ENCODE results near the gene FBXL14. TPM values are rescaled to one million over a fixed set of nuclear protein-coding genes. Genes with fewer than 3 reads are reported as not detected.

Gene FBXL14
- polyA plus RNA-seq, 1 donor from 2014 or later, result 15.1 TPM

DNA sequence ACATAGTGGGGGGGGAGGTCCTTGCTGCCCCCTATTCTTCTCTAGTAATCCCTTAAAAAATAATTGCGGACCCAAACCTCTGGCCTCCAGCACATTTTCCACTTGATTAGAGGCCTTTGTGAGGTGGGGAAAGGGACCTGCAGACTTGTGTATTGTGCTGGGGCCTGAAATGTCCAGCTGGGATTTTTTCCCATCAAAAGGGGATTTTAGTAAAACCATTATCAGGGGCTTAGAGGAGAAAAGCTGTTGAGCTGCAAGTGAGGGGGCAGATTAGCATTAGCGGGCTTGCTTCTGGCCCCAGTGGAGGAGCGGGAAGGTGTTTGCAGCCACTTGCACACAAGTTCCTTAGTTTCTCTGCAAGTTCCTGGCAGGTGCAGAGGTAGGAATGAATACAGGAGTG lies 13.9 kb downstream of the FBXL14 start:
- Histone ChIP-seq H3K79me2 (replicated peaks; ENCODE audit: insufficient read depth, low read length) (peaks cover 37% of the 10 kb centered on the region), H3K9ac (ENCODE audit: low read length) (no peak overlapping the region), H3K4me2 (ENCODE audit: low read length) (no peak overlapping the region), H3K27ac (ENCODE audit: low read length) (no peak overlapping the region), H3K36me3 (ENCODE audit: insufficient read depth, low read length) (no peaks in the 10 kb centered on the region), H3K4me3 (ENCODE audit: low read length) (no peak overlapping the region), H3K27me3 (ENCODE audit: insufficient read depth, low read depth, low read length) (no peaks in the 10 kb centered on the region), H4K20me1 (ENCODE audit: insufficient read depth) (no peaks in the 10 kb centered on the region), H3K9me3 (ENCODE audit: low read length) (no peaks in the 10 kb centered on the region), H3F3A (ENCODE audit: insufficient read depth, low read length, poor library complexity, severe bottlenecking) (no peaks in the 10 kb centered on the region), H2AFZ (ENCODE audit: low read depth, low read length) (no peak overlapping the region), H3K9me2 (ENCODE audit: insufficient read depth, low read length) (no peaks in the 10 kb centered on the region)
- TF ChIP-seq POLR2AphosphoS5 (IDR thresholded peaks at IDR 0.05) (no peak), SMC3 (conservative IDR thresholded peaks at IDR 0.05; ENCODE audit: poor library complexity) (no peak), EZH2 (IDR thresholded peaks at IDR 0.05; ENCODE audit: borderline replicate concordance, insufficient read depth, low read length, poor library complexity, severe bottlenecking) (no peak), MXI1 (conservative IDR thresholded peaks at IDR 0.05; ENCODE audit: poor library complexity, severe bottlenecking) (no peak), EP300 (conservative IDR thresholded peaks at IDR 0.05; ENCODE audit: poor library complexity, severe bottlenecking) (no peak), RAD21 (conservative IDR thresholded peaks at IDR 0.05) (no peak), TAF1 (IDR thresholded peaks at IDR 0.05; ENCODE audit: low read depth) (no peak)
- TF ChIP-seq, protein P1, sequence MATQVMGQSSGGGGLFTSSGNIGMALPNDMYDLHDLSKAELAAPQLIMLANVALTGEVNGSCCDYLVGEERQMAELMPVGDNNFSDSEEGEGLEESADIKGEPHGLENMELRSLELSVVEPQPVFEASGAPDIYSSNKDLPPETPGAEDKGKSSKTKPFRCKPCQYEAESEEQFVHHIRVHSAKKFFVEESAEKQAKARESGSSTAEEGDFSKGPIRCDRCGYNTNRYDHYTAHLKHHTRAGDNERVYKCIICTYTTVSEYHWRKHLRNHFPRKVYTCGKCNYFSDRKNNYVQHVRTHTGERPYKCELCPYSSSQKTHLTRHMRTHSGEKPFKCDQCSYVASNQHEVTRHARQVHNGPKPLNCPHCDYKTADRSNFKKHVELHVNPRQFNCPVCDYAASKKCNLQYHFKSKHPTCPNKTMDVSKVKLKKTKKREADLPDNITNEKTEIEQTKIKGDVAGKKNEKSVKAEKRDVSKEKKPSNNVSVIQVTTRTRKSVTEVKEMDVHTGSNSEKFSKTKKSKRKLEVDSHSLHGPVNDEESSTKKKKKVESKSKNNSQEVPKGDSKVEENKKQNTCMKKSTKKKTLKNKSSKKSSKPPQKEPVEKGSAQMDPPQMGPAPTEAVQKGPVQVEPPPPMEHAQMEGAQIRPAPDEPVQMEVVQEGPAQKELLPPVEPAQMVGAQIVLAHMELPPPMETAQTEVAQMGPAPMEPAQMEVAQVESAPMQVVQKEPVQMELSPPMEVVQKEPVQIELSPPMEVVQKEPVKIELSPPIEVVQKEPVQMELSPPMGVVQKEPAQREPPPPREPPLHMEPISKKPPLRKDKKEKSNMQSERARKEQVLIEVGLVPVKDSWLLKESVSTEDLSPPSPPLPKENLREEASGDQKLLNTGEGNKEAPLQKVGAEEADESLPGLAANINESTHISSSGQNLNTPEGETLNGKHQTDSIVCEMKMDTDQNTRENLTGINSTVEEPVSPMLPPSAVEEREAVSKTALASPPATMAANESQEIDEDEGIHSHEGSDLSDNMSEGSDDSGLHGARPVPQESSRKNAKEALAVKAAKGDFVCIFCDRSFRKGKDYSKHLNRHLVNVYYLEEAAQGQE (IDR thresholded peaks at IDR 0.05; ENCODE audit: borderline replicate concordance), result no peak
- TF ChIP-seq, protein P2, sequence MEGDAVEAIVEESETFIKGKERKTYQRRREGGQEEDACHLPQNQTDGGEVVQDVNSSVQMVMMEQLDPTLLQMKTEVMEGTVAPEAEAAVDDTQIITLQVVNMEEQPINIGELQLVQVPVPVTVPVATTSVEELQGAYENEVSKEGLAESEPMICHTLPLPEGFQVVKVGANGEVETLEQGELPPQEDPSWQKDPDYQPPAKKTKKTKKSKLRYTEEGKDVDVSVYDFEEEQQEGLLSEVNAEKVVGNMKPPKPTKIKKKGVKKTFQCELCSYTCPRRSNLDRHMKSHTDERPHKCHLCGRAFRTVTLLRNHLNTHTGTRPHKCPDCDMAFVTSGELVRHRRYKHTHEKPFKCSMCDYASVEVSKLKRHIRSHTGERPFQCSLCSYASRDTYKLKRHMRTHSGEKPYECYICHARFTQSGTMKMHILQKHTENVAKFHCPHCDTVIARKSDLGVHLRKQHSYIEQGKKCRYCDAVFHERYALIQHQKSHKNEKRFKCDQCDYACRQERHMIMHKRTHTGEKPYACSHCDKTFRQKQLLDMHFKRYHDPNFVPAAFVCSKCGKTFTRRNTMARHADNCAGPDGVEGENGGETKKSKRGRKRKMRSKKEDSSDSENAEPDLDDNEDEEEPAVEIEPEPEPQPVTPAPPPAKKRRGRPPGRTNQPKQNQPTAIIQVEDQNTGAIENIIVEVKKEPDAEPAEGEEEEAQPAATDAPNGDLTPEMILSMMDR (IDR thresholded peaks at IDR 0.05; ENCODE audit: poor library complexity, severe bottlenecking), result no peak

DNA sequence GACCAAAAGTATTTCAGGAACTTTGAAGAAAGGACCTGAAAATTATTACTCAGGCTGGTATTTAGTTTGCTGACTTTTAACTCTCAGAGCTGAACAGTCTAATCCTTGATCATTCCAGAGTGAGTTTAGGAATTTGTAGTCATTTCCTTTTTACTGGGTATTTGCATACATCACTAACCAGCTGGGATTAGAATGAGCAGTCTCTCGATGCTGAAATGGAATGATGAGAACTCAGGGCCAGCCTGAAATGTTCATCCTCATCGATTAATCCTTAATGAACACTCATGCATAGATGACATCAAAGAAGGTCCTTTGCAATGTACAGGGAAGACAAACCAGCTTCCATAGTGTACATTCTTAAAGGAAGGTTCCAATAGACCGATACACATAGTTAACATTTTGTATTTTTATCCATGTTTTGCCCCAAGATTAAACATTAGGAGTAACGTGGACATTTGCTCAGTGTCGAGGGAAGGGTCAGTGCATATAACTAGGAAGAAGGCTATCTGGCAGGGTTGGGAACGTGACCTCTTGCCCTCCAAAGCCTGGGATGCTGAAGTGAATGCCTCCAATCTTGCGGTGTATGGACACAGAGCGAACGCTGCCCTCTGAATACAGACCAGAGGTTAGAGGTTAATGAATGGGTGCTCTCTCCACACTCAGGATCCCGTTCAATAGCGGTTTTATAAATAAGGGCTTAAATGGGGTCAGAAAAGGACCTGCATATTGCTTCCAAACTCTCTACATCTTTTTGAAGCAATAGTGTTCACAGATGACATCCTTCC lies 14.5 kb downstream of the FBXL14 start:
- peaks cover 35% of the 10 kb centered on the region for H3K79me2 ChIP-seq (replicated peaks; ENCODE audit: insufficient read depth, low read length)
- H3K27me3 ChIP-seq (ENCODE audit: insufficient read depth, low read depth, low read length), result no peaks in the 10 kb centered on the region
- H3F3A ChIP-seq (ENCODE audit: insufficient read depth, low read length, poor library complexity, severe bottlenecking), result no peaks in the 10 kb centered on the region
- no peak overlapping the region for H3K27ac ChIP-seq (ENCODE audit: low read length)
- no peak for TF ChIP-seq EP300 (conservative IDR thresholded peaks at IDR 0.05; ENCODE audit: poor library complexity, severe bottlenecking)
- TF ChIP-seq EZH2 (IDR thresholded peaks at IDR 0.05; ENCODE audit: borderline replicate concordance, insufficient read depth, low read length, poor library complexity, severe bottlenecking), result no peak
- TF ChIP-seq, protein P2 (IDR thresholded peaks at IDR 0.05; ENCODE audit: poor library complexity, severe bottlenecking), result no peak
- TF ChIP-seq POLR2AphosphoS5 (IDR thresholded peaks at IDR 0.05), result no peak
- no peak for TF ChIP-seq TAF1 (IDR thresholded peaks at IDR 0.05; ENCODE audit: low read depth)
- TF ChIP-seq, protein P1 (IDR thresholded peaks at IDR 0.05; ENCODE audit: borderline replicate concordance), result no peak
- no peak for TF ChIP-seq SMC3 (conservative IDR thresholded peaks at IDR 0.05; ENCODE audit: poor library complexity)
- TF ChIP-seq RAD21 (conservative IDR thresholded peaks at IDR 0.05), result no peak
- no peak for TF ChIP-seq MXI1 (conservative IDR thresholded peaks at IDR 0.05; ENCODE audit: poor library complexity, severe bottlenecking)
- no peak overlapping the region for H3K9ac ChIP-seq (ENCODE audit: low read length)
- no peak overlapping the region for H3K4me3 ChIP-seq (ENCODE audit: low read length)
- H3K4me2 ChIP-seq (ENCODE audit: low read length), result no peak overlapping the region
- H3K9me2 ChIP-seq (ENCODE audit: insufficient read depth, low read length), result no peaks in the 10 kb centered on the region
- H3K9me3 ChIP-seq (ENCODE audit: low read length), result no peaks in the 10 kb centered on the region
- H2AFZ ChIP-seq (ENCODE audit: low read depth, low read length), result no peak overlapping the region
- no peaks in the 10 kb centered on the region for H4K20me1 ChIP-seq (ENCODE audit: insufficient read depth)
- H3K36me3 ChIP-seq (ENCODE audit: insufficient read depth, low read length), result no peaks in the 10 kb centered on the region
